IMR-90 (cell line): Measurements from ENCODE around the gene TMEM248. TPM values are rescaled to one million over a fixed set of nuclear protein-coding genes. Genes with fewer than 3 reads are reported as not detected.

ENCODE experiments used
- ATAC-seq: fragments of 200-7000 bp; cut with Tn5 transposase; 2 replicates; pipeline ENCODE4 v1.9.1; 2020; ENCODE audit warnings: low read depth, mild to moderate bottlenecking, moderate library complexity
- BruUV-seq: library from RNA; stranded (reverse); fragments of 400-500 nt; replicated peaks from 2 replicates; lab custom pipeline; 2021; lab: Mats Ljungman, UMichigan
- CTCF ChIA-PET: fragments of 300-600 bp; formaldehyde crosslinking; extraction: SDS; loops from one replicate; lab custom pipeline; 2021; ENCODE audit warnings: antibody characterized with exemption; lab: Yijun Ruan, JAX
- POLR2A ChIA-PET: fragments of 300-600 bp; sonication (Branson Sonifier 250); formaldehyde crosslinking; loops from one replicate; lab custom pipeline; 2022; ENCODE audit warnings: antibody characterized with exemption; ENCODE audit not compliant: unreplicated experiment; lab: Charles Lee
- DNase-seq: peaks from one replicate; pipeline ENCODE4 v3.0.0; 2013
- H2AFZ ChIP-seq: replicated peaks from 2 replicates; pipeline ENCODE3; 2013; ENCODE audit warnings: low read length, mild to moderate bottlenecking; ENCODE audit not compliant: poor library complexity
- H2AK5ac ChIP-seq: 2 replicates; pipeline ENCODE4 v1.6.1; 2013; ENCODE audit warnings: low read depth, low read length, inconsistent platforms
- H2AK9ac ChIP-seq: replicated peaks from 2 replicates; pipeline ENCODE3; 2013; ENCODE audit warnings: mild to moderate bottlenecking, low read depth, low read length, moderate library complexity; ENCODE audit not compliant: poor library complexity
- H2BK120ac ChIP-seq: 2 replicates; pipeline ENCODE4 v1.6.1; 2013; ENCODE audit warnings: low read depth, low read length, inconsistent platforms
- H2BK15ac ChIP-seq: 3 replicates; pipeline ENCODE4 v1.6.1; 2013; ENCODE audit warnings: low read depth, low read length, inconsistent platforms
- H2BK20ac ChIP-seq: 2 replicates; pipeline ENCODE4 v1.6.1; 2013; ENCODE audit warnings: low read depth, mild to moderate bottlenecking, inconsistent platforms, low read length, moderate library complexity
- H2BK5ac ChIP-seq: 2 replicates; pipeline ENCODE4 v1.6.1; 2013; ENCODE audit warnings: mild to moderate bottlenecking, low read depth, low read length, inconsistent platforms; ENCODE audit not compliant: poor library complexity, severe bottlenecking
- H3K14ac ChIP-seq: replicated peaks from 2 replicates; pipeline ENCODE4 v1.6.1; 2013; ENCODE audit warnings: low read depth, low read length, inconsistent platforms
- H3K18ac ChIP-seq: 2 replicates; pipeline ENCODE4 v1.6.1; 2013; ENCODE audit warnings: low read depth, low read length, control low read depth
- H3K23ac ChIP-seq: 2 replicates; pipeline ENCODE4 v1.6.1; 2013; ENCODE audit warnings: low read depth, low read length, inconsistent platforms
- H3K27ac ChIP-seq: 2 replicates; pipeline ENCODE4 v1.5.1; 2013; ENCODE audit warnings: mild to moderate bottlenecking, control low read depth, low read length; ENCODE audit not compliant: insufficient read depth
- H3K27me3 ChIP-seq: 2 replicates; pipeline ENCODE4 v1.6.1; 2013; ENCODE audit warnings: low read length; ENCODE audit not compliant: control insufficient read depth, insufficient read depth
- H3K36me3 ChIP-seq: 2 replicates; pipeline ENCODE4 v1.6.1; 2013; ENCODE audit warnings: low read length, mixed read lengths; ENCODE audit not compliant: control insufficient read depth, insufficient read depth
- H3K4ac ChIP-seq: 2 replicates; pipeline ENCODE4 v1.6.1; 2013; ENCODE audit warnings: low read depth, low read length, inconsistent platforms
- H3K4me1 ChIP-seq: 2 replicates; pipeline ENCODE4 v1.6.1; 2013; ENCODE audit warnings: low read length, mixed read lengths; ENCODE audit not compliant: control insufficient read depth, insufficient read depth
- H3K4me2 ChIP-seq: 2 replicates; pipeline ENCODE4 v1.6.1; 2013; ENCODE audit warnings: low read depth, mild to moderate bottlenecking, control low read depth, low read length, moderate library complexity
- H3K4me3 ChIP-seq: 2 replicates; pipeline ENCODE4 v1.5.1; 2013; ENCODE audit warnings: low read depth, mild to moderate bottlenecking, control low read depth, low read length, moderate library complexity; ENCODE audit not compliant: insufficient read depth
- H3K56ac ChIP-seq: 2 replicates; pipeline ENCODE4 v1.6.1; 2013; ENCODE audit warnings: low read length, inconsistent platforms; ENCODE audit not compliant: insufficient read depth; ENCODE audit errors: extremely low read depth
- H3K79me1 ChIP-seq, 2 experiments: 2 replicates each; pipeline ENCODE4 v1.6.1; 2013; ENCODE audit warnings: low read length in 2 of 2, inconsistent platforms in 1 of 2, low read depth in 1 of 2
- H3K9ac ChIP-seq: 2 replicates; pipeline ENCODE4 v1.6.1; 2013; ENCODE audit warnings: low read depth, low read length, control low read depth
- H3K9me1 ChIP-seq: 2 replicates; pipeline ENCODE4 v1.6.1; 2013; ENCODE audit warnings: low read length, inconsistent platforms; ENCODE audit not compliant: insufficient read depth
- H3K9me3 ChIP-seq: 2 replicates; pipeline ENCODE4 v1.6.1; 2013; ENCODE audit warnings: low read length; ENCODE audit not compliant: control insufficient read depth, insufficient read depth
- H4K20me1 ChIP-seq: 2 replicates; pipeline ENCODE4 v1.6.1; 2013; ENCODE audit warnings: low read length, inconsistent platforms; ENCODE audit not compliant: insufficient read depth
- H4K5ac ChIP-seq: 2 replicates; pipeline ENCODE4 v1.6.1; 2013; ENCODE audit warnings: mild to moderate bottlenecking, low read depth, low read length, control low read depth
- H4K8ac ChIP-seq, 2 experiments: 2 replicates each; pipeline ENCODE4 v1.6.1; 2013; ENCODE audit warnings: low read depth in 2 of 2, low read length in 2 of 2, control low read depth in 1 of 2, inconsistent platforms in 1 of 2
- H4K91ac ChIP-seq: 2 replicates; pipeline ENCODE4 v1.6.1; 2013; ENCODE audit warnings: low read depth, low read length, inconsistent platforms; ENCODE audit not compliant: insufficient read depth
- CHD1 ChIP-seq: IDR thresholded peaks from 2 replicates; pipeline ENCODE4 v1.6.1; 2012; ENCODE audit warnings: low read depth, low read length, improper control_type of control experiment
- WGBS, 2 experiments: methylation state at CpG; one replicate each; pipeline versions ENCODE4 v1.1.5 to v1.1.7; 2013; ENCODE audit warnings: missing lambda C conversion rate in 2 of 2; ENCODE audit not compliant: insufficient read length in 1 of 2; ENCODE audit errors: extremely low coverage in 2 of 2; 5-methylcytosine and 5-hydroxymethylcytosine counted together
- dilution Hi-C: fragments of 300-500 bp; cut with HindIII; formaldehyde crosslinking; loops from one replicate; pipeline ENCODE4 v1.14.3; 2018; ENCODE audit warnings: low sequenced_read_pairs; ENCODE audit not compliant: unreplicated experiment
- in situ Hi-C: fragments of 300-500 bp; cut with MboI; formaldehyde crosslinking; loops from 3 replicates; pipeline ENCODE4 v1.14.3; 2019; ENCODE audit warnings: low sequenced_read_pairs, inconsistent platforms, mixed read lengths
- intact Hi-C: fragments of 100-400 bp; cut with micrococcal nuclease; formaldehyde crosslinking; loops from 2 replicates; pipeline ENCODE4 v1.10.0; 2022
- polyA plus RNA-seq, 3 experiments: library from polyadenylated mRNA; depleted of rRNA; stranded (reverse); fragments of >200 nt; gene quantifications; 2 replicates each; pipeline ENCODE4 v1.2.3, GENCODE V29; 2012; ENCODE audit warnings: low replicate concordance in 1 of 3
- total RNA-seq: library from RNA; depleted of rRNA; stranded (reverse); fragments of >200 nt; gene quantifications from 2 replicates; pipeline ENCODE4 v1.2.3, GENCODE V29; 2012

TMEM248 gene
- total and polyA plus RNA-seq, 2 of the 4 experiments (the other 2 are of a cell fraction): 103 to 175 TPM

DNA sequence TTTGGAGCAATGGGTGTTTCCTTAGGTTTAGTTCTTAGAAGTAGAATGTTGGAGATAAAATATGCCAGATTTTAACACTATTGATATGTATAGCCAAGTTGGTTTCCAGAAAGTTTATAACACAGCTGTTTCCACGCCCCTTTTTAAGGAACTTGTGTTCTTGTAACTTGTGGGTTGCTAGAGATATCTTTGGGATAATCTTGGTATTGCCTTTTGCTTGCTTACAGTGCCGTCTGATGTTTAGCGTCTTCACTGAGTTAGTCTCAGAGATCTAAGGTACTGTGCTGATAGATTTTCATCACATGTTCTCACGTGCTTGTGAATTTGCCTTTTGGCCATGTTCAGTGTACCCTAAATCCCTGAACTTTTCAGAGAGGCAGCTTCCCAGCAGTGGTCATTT, 12.4 kb downstream of the TMEM248 start:
- BruUV-seq: no TSS peak
- no peak overlapping the region for H3K4me2 ChIP-seq

More for the DNA sequence above, 12.4 kb downstream of the TMEM248 start:
- Histone ChIP-seq H2BK5ac (no peak overlapping the region), H3K27me3 (no peaks in the 10 kb centered on the region), H3K4me1 (peaks cover 3% of the 10 kb centered on the region; the same call in 1 of the 2 replicates), H2AFZ (no peak overlapping the region), H4K5ac (no peak overlapping the region), H3K79me1 (peaks cover 3 to 78% of the 10 kb centered on the region in 2 experiments; a peak in 3 of 4 replicates), H2BK15ac (no peak overlapping the region), H3K4me3 (no peak overlapping the region), H3K9me3 (no peaks in the 10 kb centered on the region), H3K27ac (no peak overlapping the region), H2BK120ac (no peak overlapping the region), H3K9me1 (peaks cover 13% of the 10 kb centered on the region; the same call in 1 of the 2 replicates), H3K14ac (no peak overlapping the region), H3K4ac (no peak overlapping the region), H3K56ac (no peak overlapping the region), H3K23ac (no peak overlapping the region), H2AK5ac (no peak overlapping the region), H4K91ac (no peak overlapping the region), H3K18ac (no peak overlapping the region), H2BK20ac (no peak overlapping the region), H4K20me1 (peaks cover 84% of the 10 kb centered on the region), H3K9ac (no peak overlapping the region), H4K8ac (no peak overlapping the region), H3K36me3 (peaks cover 1% of the 10 kb centered on the region; the same call in 1 of the 2 replicates), H2AK9ac (no peak overlapping the region)
- no peak for DNase-seq
- intact Hi-C loops: no loop called here
- no peak for ATAC-seq
- POLR2A ChIA-PET: no interaction called here
- dilution Hi-C loops: no loop called here
- no peak for TF ChIP-seq CHD1
- 67% methylated on average over 1 of the region's 4 CpGs; no CpG with 5 or more reads in 1 of the 2 experiments for WGBS, 2 experiments
- CTCF ChIA-PET: interaction anchor here (0.6 kb wide), 1 partner anchor 70 kb away, joined by 6 read pairs; no protein-coding TSS in a partner anchor
- in situ Hi-C loops: no loop called here
